Gastroesophageal sphincter (tissue), 3 donors: ENCODE data around the gene SND1.

Source experiments
- CTCF ChIP-seq, 4 experiments: fragments of 200-600 bp in 2 of 4; fragments of 450-650 bp in 2 of 4; sonication (generic) in 1 of 4; IDR thresholded peaks; one replicate each; pipeline ENCODE4 v1.5.1; 2017 to 2019; ENCODE audit warnings: antibody characterized with exemption in 4 of 4, mild to moderate bottlenecking in 2 of 4, moderate library complexity in 2 of 4
- EP300 ChIP-seq: sonication (generic); formaldehyde crosslinking; IDR thresholded peaks from one replicate; pipeline ENCODE4 v1.6.1; 2017; ENCODE audit warnings: antibody characterized with exemption, mild to moderate bottlenecking
- POLR2A ChIP-seq, 2 donors: fragments of 450-650 bp; IDR thresholded peaks; one replicate each; pipeline ENCODE4 v1.6.1; 2017; ENCODE audit warnings: antibody characterized with exemption in 2 of 2, mild to moderate bottlenecking in 2 of 2, moderate library complexity in 1 of 2
- POLR2AphosphoS5 ChIP-seq: sonication (generic); formaldehyde crosslinking; IDR thresholded peaks from one replicate; pipeline ENCODE4 v1.6.1; 2017; ENCODE audit warnings: antibody characterized with exemption

GRCh38 chr7:128003787-128004186 lies 351.8 kb downstream of the SND1 start:
- TF ChIP-seq CTCF (IDR thresholded peaks at IDR 0.05) (no peak), POLR2A (IDR thresholded peaks at IDR 0.05) (no peak), POLR2AphosphoS5 (no peak), EP300 (no peak)
